Endothelial cell (in vitro differentiated cells): Measurements from ENCODE around the gene VAV1. TPM values are rescaled to one million over a fixed set of nuclear protein-coding genes. Genes with fewer than 3 reads are reported as not detected.

Experiments used
- DNase-seq: peaks from one replicate; pipeline ENCODE4 v3.0.0; 2021; ENCODE audit warnings: low spot score
- H3K27ac Mint-ChIP-seq: one replicate; pipeline ENCODE4 v1.8.0; 2021; ENCODE audit warnings: mixed read lengths, inconsistent platforms; ENCODE audit not compliant: unreplicated experiment
- H3K27me3 Mint-ChIP-seq: one replicate; pipeline ENCODE4 v1.8.0; 2021; ENCODE audit warnings: mild to moderate bottlenecking, moderate library complexity, mixed read lengths, inconsistent platforms; ENCODE audit not compliant: unreplicated experiment
- H3K36me3 Mint-ChIP-seq: one replicate; pipeline ENCODE4 v1.8.0; 2021; ENCODE audit warnings: mild to moderate bottlenecking, low read depth, mixed read lengths, inconsistent platforms; ENCODE audit not compliant: unreplicated experiment
- H3K4me1 Mint-ChIP-seq: one replicate; pipeline ENCODE4 v1.8.0; 2021; ENCODE audit warnings: mild to moderate bottlenecking, mixed read lengths, inconsistent platforms; ENCODE audit not compliant: unreplicated experiment
- H3K4me3 Mint-ChIP-seq: one replicate; pipeline ENCODE4 v1.8.0; 2021; ENCODE audit warnings: mild to moderate bottlenecking, mixed read lengths, inconsistent platforms; ENCODE audit not compliant: unreplicated experiment
- H3K9me3 Mint-ChIP-seq: one replicate; pipeline ENCODE4 v1.8.0; 2021; ENCODE audit warnings: mixed read lengths, inconsistent platforms; ENCODE audit not compliant: unreplicated experiment
- CTCF ChIP-seq: fragments of 200-600 bp; sonication (generic); IDR thresholded peaks from one replicate; pipeline ENCODE4 v1.5.0; 2021; ENCODE audit warnings: antibody characterized with exemption; ENCODE audit not compliant: unreplicated experiment
- total RNA-seq: library from RNA; stranded (reverse); fragmentation: NEBNext Ultra II Directional; extraction: Animal tissue kit (Norgen Biotek cat#: 25700); gene quantifications from one replicate; pipeline ENCODE4 v1.2.1, GENCODE V29; 2021; ENCODE audit not compliant: unreplicated experiment

VAV1 gene
- total RNA-seq, 1 donor from 2014 or later = not detected

DNA sequence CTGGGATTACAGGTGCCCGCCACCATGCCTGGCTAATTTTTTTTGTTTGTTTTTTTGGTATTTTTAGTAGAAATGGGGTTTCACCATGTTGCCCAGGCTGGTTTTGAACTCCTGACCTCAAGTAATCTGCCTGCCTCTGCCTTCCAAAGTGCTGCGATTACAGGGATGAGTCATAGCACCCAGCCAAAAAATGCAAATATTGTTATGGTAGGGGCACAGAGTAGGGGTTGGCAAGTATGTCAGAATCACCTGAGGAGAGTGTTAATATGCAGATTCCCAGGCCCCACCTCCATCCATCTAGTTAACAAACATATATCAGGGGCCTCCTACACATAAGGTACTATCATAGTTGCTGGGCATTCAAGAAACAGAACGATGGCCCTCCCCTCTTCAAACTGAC lies 44.7 kb downstream of the VAV1 start:
- no peak overlapping the region for H3K4me3 Mint-ChIP-seq
- peaks cover 30% of the 10 kb centered on the region for H3K9me3 Mint-ChIP-seq
- TF ChIP-seq CTCF = no peak
- no peaks in the 10 kb centered on the region for H3K4me1 Mint-ChIP-seq
- no peak overlapping the region for H3K27ac Mint-ChIP-seq
- peaks cover 5% of the 10 kb centered on the region for H3K27me3 Mint-ChIP-seq
- H3K36me3 Mint-ChIP-seq = peaks cover 13% of the 10 kb centered on the region
- DNase-seq = no peak

- TF ChIP-seq CTCF = no peak
- H3K4me1 Mint-ChIP-seq = no peaks in the 10 kb centered on the region
- peaks cover 30% of the 10 kb centered on the region for H3K9me3 Mint-ChIP-seq
- peaks cover 5% of the 10 kb centered on the region for H3K27me3 Mint-ChIP-seq
- H3K4me3 Mint-ChIP-seq = no peak overlapping the region
- H3K27ac Mint-ChIP-seq = no peak overlapping the region
- peaks cover 13% of the 10 kb centered on the region for H3K36me3 Mint-ChIP-seq
- no peak for DNase-seq
Measured at GRCh38 chr19:6818246-6818645, 45.7 kb downstream of the VAV1 start.

- Mint-ChIP-seq H3K27me3 (peaks cover 5% of the 10 kb centered on the region), H3K27ac (no peak overlapping the region), H3K4me3 (no peak overlapping the region), H3K9me3 (peaks cover 30% of the 10 kb centered on the region), H3K36me3 (peaks cover 13% of the 10 kb centered on the region), H3K4me1 (no peaks in the 10 kb centered on the region)
- no peak for TF ChIP-seq CTCF
- no peak for DNase-seq
Measured at GRCh38 chr19:6819323-6819722, 46.8 kb downstream of the VAV1 start.

GRCh38 chr19:6820237-6820636 lies 47.7 kb downstream of the VAV1 start:
- Mint-ChIP-seq H3K27me3 (peaks cover 7% of the 10 kb centered on the region), H3K36me3 (peaks cover 13% of the 10 kb centered on the region), H3K27ac (no peak overlapping the region), H3K9me3 (peaks cover 30% of the 10 kb centered on the region), H3K4me1 (no peaks in the 10 kb centered on the region), H3K4me3 (no peak overlapping the region)
- no peak for DNase-seq
- no peak for TF ChIP-seq CTCF

- peaks cover 9% of the 10 kb centered on the region for H3K36me3 Mint-ChIP-seq
- no peak for TF ChIP-seq CTCF
- no peak for DNase-seq
- H3K27me3 Mint-ChIP-seq = peaks cover 4% of the 10 kb centered on the region
- H3K27ac Mint-ChIP-seq = no peak overlapping the region
- H3K9me3 Mint-ChIP-seq = peaks cover 21% of the 10 kb centered on the region
- no peaks in the 10 kb centered on the region for H3K4me1 Mint-ChIP-seq
- no peak overlapping the region for H3K4me3 Mint-ChIP-seq
Measured at GRCh38 chr19:6821639-6822310, 49.3 kb downstream of the VAV1 start.
